ENCODE results near the gene RNASE1. TPM values are rescaled to one million over a fixed set of nuclear protein-coding genes. Genes with fewer than 3 reads are reported as not detected.

RNASE1 gene
- 100 to 1,000 TPM; 537 to 922 TPM for total RNA-seq

GRCh38 chr14:20802341-20803084 lies at the start of gene RNASE1:
RNASE1 (minus strand) TSS chr14:20802844; CDS start chr14:20802068, 776 bp downstream.
- H3K36me3 ChIP-seq, result no peaks in the 10 kb centered on the region
- H3K27ac ChIP-seq, result peak within 1 kb of the TSS in 1 of 2 donors; percentile 18
- no peaks in the 10 kb centered on the region for H3K27me3 ChIP-seq (replicated peaks; ENCODE audit: insufficient read depth)
- no peak for ATAC-seq (ENCODE audit: insufficient number of reproducible peaks, low FRiP score, low read depth)
- no peaks in the 10 kb centered on the region for H3K9me3 ChIP-seq
- H3K4me1 ChIP-seq (ENCODE audit: control insufficient read depth in 1 of 2, low read depth in 2 of 2), result no peaks in the 10 kb centered on the region
- no peak for DNase-seq (ENCODE audit: low spot score)
- no peak for TF ChIP-seq CTCF (IDR thresholded peaks at IDR 0.05)
- peak within 1 kb of the TSS; percentile 62 for H3K4me3 ChIP-seq

GRCh38 chr14:20848955-20849570 lies 46.4 kb upstream of the RNASE1 start:
- H3K27ac ChIP-seq, result no peak overlapping the region
- ATAC-seq (ENCODE audit: insufficient number of reproducible peaks, low FRiP score, low read depth) (no peak), DNase-seq (ENCODE audit: low spot score) (no peak)

GRCh38 chr14:20848316-20848954 lies 45.8 kb upstream of the RNASE1 start:
- H3K36me3 ChIP-seq, result no peaks in the 10 kb centered on the region
- H3K27me3 ChIP-seq (replicated peaks; ENCODE audit: insufficient read depth), result no peaks in the 10 kb centered on the region
- ATAC-seq (ENCODE audit: insufficient number of reproducible peaks, low FRiP score, low read depth) (no peak), DNase-seq (ENCODE audit: low spot score) (no peak)
- no peaks in the 10 kb centered on the region for H3K9me3 ChIP-seq
- no peak overlapping the region for H3K27ac ChIP-seq
- no peaks in the 10 kb centered on the region for H3K4me1 ChIP-seq (ENCODE audit: control insufficient read depth in 1 of 2, low read depth in 2 of 2)
- TF ChIP-seq CTCF (IDR thresholded peaks at IDR 0.05), result no peak
- H3K4me3 ChIP-seq, result no peak overlapping the region

More at GRCh38 chr14:20848955-20849570, 46.4 kb upstream of the RNASE1 start:
- Histone ChIP-seq H3K4me1 (ENCODE audit: control insufficient read depth in 1 of 2, low read depth in 2 of 2) (no peaks in the 10 kb centered on the region), H3K36me3 (no peaks in the 10 kb centered on the region), H3K27me3 (replicated peaks; ENCODE audit: insufficient read depth) (no peaks in the 10 kb centered on the region), H3K4me3 (no peak overlapping the region), H3K9me3 (no peaks in the 10 kb centered on the region)
- no peak for TF ChIP-seq CTCF (IDR thresholded peaks at IDR 0.05)

GRCh38 chr14:20846560-20846959 lies 43.9 kb upstream of the RNASE1 start:
- DNase-seq (ENCODE audit: low spot score), result no peak
- no peak overlapping the region for H3K4me3 ChIP-seq
- no peaks in the 10 kb centered on the region for H3K36me3 ChIP-seq
- H3K27ac ChIP-seq, result no peak overlapping the region
- no peaks in the 10 kb centered on the region for H3K9me3 ChIP-seq
- H3K27me3 ChIP-seq (replicated peaks; ENCODE audit: insufficient read depth), result no peaks in the 10 kb centered on the region
- TF ChIP-seq CTCF (IDR thresholded peaks at IDR 0.05), result no peak
- no peak for ATAC-seq (ENCODE audit: insufficient number of reproducible peaks, low FRiP score, low read depth)
- H3K4me1 ChIP-seq (ENCODE audit: control insufficient read depth in 1 of 2, low read depth in 2 of 2), result no peaks in the 10 kb centered on the region

- Histone ChIP-seq H3K27ac (no peak overlapping the region), H3K9me3 (no peaks in the 10 kb centered on the region), H3K27me3 (replicated peaks; ENCODE audit: insufficient read depth) (no peaks in the 10 kb centered on the region), H3K4me1 (ENCODE audit: control insufficient read depth in 1 of 2, low read depth in 2 of 2) (no peaks in the 10 kb centered on the region), H3K4me3 (no peak overlapping the region), H3K36me3 (no peaks in the 10 kb centered on the region)
- TF ChIP-seq CTCF (IDR thresholded peaks at IDR 0.05), result no peak
- no peak for ATAC-seq (ENCODE audit: insufficient number of reproducible peaks, low FRiP score, low read depth)
- DNase-seq (ENCODE audit: low spot score), result no peak
Measured at GRCh38 chr14:20841096-20841495, 38.5 kb upstream of the RNASE1 start.

All from thoracic aorta (tissue), 2 donors.